ENCODE data around the gene PRR14L. TPM values are rescaled to one million over a fixed set of nuclear protein-coding genes. Genes with fewer than 3 reads are reported as not detected.

PRR14L gene
- polyA plus RNA-seq, 1 of the 3 experiments (the other 2 are of a cell fraction): 5.9 TPM

GRCh38 chr22:31742682-31743081, 7.2 kb downstream of the PRR14L start:
- Histone ChIP-seq H2AFZ (ENCODE audit: low read depth) (no peak overlapping the region), H3K36me3 (replicated peaks in 1 of 2; ENCODE audit: control insufficient read depth in 1 of 2, insufficient read depth in 2 of 2, low read length in 1 of 2) (peaks cover 17 to 26% of the 10 kb centered on the region in 2 experiments), H4K20me1 (ENCODE audit: insufficient read depth) (peaks cover 17% of the 10 kb centered on the region; the same call in 1 of the 2 replicates), H3F3A (replicated peaks; ENCODE audit: insufficient read depth) (peaks cover 3% of the 10 kb centered on the region), H3K4me1 (ENCODE audit: control insufficient read depth in 1 of 2, insufficient read depth in 2 of 2, low read depth in 1 of 2, low read length in 1 of 2) (peaks cover 0 to under 1% of the 10 kb centered on the region in 2 experiments; a peak in 2 of 4 replicates), H3K27ac (ENCODE audit: low read depth in 2 of 2, low read length in 1 of 2) (no peak overlapping the region), H3K27me3 (ENCODE audit: insufficient read depth) (no peaks in the 10 kb centered on the region), H3K4me3 (ENCODE audit: low read depth in 2 of 2, low read length in 1 of 2) (no peak overlapping the region), H3K9me3 (no peaks in the 10 kb centered on the region), H3K9ac (no peak overlapping the region), H3K4me2 (no peak overlapping the region), H3K9me2 (no peaks in the 10 kb centered on the region), H3K79me2 (ENCODE audit: insufficient read depth) (peaks cover 98% of the 10 kb centered on the region)
- TF ChIP-seq CTCF (IDR thresholded peaks at IDR 0.05) (no peak), TEAD4 (IDR thresholded peaks at IDR 0.05; ENCODE audit: borderline replicate concordance, insufficient read depth) (no peak), NFIC (IDR thresholded peaks at IDR 0.05; ENCODE audit: borderline replicate concordance) (no peak), REST (IDR thresholded peaks at IDR 0.05; ENCODE audit: low read depth, low read length) (no peak), CHD2 (IDR thresholded peaks at IDR 0.05; ENCODE audit: low read length, partially characterized antibody) (no peak), POLR2AphosphoS5 (IDR thresholded peaks at IDR 0.05; ENCODE audit: low read depth, low read length) (no peak), EP300 (IDR thresholded peaks at IDR 0.05; ENCODE audit: borderline replicate concordance in 1 of 2, low read depth in 1 of 2, low read length in 1 of 2) (no peak), SIN3A (IDR thresholded peaks at IDR 0.05; ENCODE audit: borderline replicate concordance, low read depth, low read length) (no peak), JUND (IDR thresholded peaks at IDR 0.05) (no peak), YY1 (IDR thresholded peaks at IDR 0.05; ENCODE audit: low read depth) (no peak), NRF1 (IDR thresholded peaks at IDR 0.05; ENCODE audit: low read depth, low read length) (no peak), TCF12 (IDR thresholded peaks at IDR 0.05) (no peak), SMC3 (IDR thresholded peaks at IDR 0.05; ENCODE audit: low read depth, low read length) (no peak), FOXJ3 (CRISPR knock-in tag; IDR thresholded peaks at IDR 0.05) (no peak), EZH2phosphoT487 (IDR thresholded peaks at IDR 0.05; ENCODE audit: borderline replicate concordance, low read depth) (no peak)
- WGBS (ENCODE audit: low lambda C conversion rate): 96% methylated on average over 2 of the region's 2 CpGs
- ChIA-PET POLR2A (no interaction called here), CTCF (interaction anchor here (2.2 kb wide), 1 partner anchor 77 kb away, joined by 10 read pairs; no protein-coding TSS in a partner anchor)
- no peak for DNase-seq
